Measurements from ENCODE around the gene PEX14.

- TF ChIP-seq CTCF (IDR thresholded peaks at IDR 0.05; ENCODE audit: insufficient read depth, low read length): no peak
- TF ChIP-seq POLR2AphosphoS5 (IDR thresholded peaks at IDR 0.05; ENCODE audit: low read depth): no peak
- TF ChIP-seq REST (IDR thresholded peaks at IDR 0.05; ENCODE audit: insufficient replicate concordance, low read depth): no peak
Observed at GRCh38 chr1:10651389-10651766, 176.6 kb downstream of the PEX14 start.

Data from HL-60 (cell line).